OCI-LY7 (cell line): ENCODE results near the gene CERK. TPM values are rescaled to one million over a fixed set of nuclear protein-coding genes. Genes with fewer than 3 reads are reported as not detected.

Source experiments
- BruUV-seq: library from RNA; stranded (reverse); fragments of 400-500 nt; replicated peaks from 2 replicates; lab custom pipeline; 2021; lab: Mats Ljungman, UMichigan
- CTCF ChIA-PET: fragments of 300-600 bp; sonication (Branson Sonifier 250); formaldehyde crosslinking; loops from one replicate; lab custom pipeline; 2022; ENCODE audit warnings: antibody characterized with exemption; ENCODE audit not compliant: unreplicated experiment; lab: Charles Lee
- POLR2A ChIA-PET: fragments of 300-600 bp; sonication (Branson Sonifier 250); formaldehyde crosslinking; loops from one replicate; lab custom pipeline; 2022; ENCODE audit warnings: antibody characterized with exemption; lab: Charles Lee
- DNase-seq: peaks from one replicate; pipeline ENCODE4 v3.0.0-alpha.2; 2015; ENCODE audit warnings: low spot score
- H2AFZ ChIP-seq: fragments of 200-600 bp; sonication (generic), shearing (Covaris generic); 2 replicates; pipeline ENCODE4 v1.6.1; 2014; ENCODE audit warnings: mild to moderate bottlenecking, antibody characterized with exemption, low read length, moderate library complexity
- H3K27ac ChIP-seq: fragments of 200-600 bp; sonication (generic); 2 replicates; pipeline ENCODE4 v1.5.1; 2014; ENCODE audit warnings: mixed run types, low read depth, mild to moderate bottlenecking, moderate library complexity, low read length, inconsistent platforms; ENCODE audit not compliant: poor library complexity, severe bottlenecking
- H3K36me3 ChIP-seq: fragments of 200-600 bp; sonication (generic); 2 replicates; pipeline ENCODE4 v1.6.1; 2014; ENCODE audit warnings: mild to moderate bottlenecking, antibody characterized with exemption, low read length, moderate library complexity, mixed read lengths; ENCODE audit not compliant: insufficient read depth
- H3K4me1 ChIP-seq: fragments of 200-600 bp; sonication (generic); 2 replicates; pipeline ENCODE4 v1.5.1; 2014; ENCODE audit warnings: mild to moderate bottlenecking, low read length; ENCODE audit not compliant: insufficient read depth, poor library complexity, severe bottlenecking
- H3K4me2 ChIP-seq: fragments of 200-600 bp; sonication (generic); 2 replicates; pipeline ENCODE4 v1.6.1; 2014; ENCODE audit warnings: mild to moderate bottlenecking, low read length
- H3K4me3 ChIP-seq: fragments of 200-600 bp; sonication (generic); 2 replicates; pipeline ENCODE4 v1.5.1; 2014; ENCODE audit warnings: mild to moderate bottlenecking, low read depth, low read length; ENCODE audit not compliant: poor library complexity, severe bottlenecking
- H3K79me2 ChIP-seq: fragments of 200-600 bp; sonication (generic); 2 replicates; pipeline ENCODE4 v1.6.1; 2016; ENCODE audit warnings: low read depth, mild to moderate bottlenecking, low read length, moderate library complexity, mixed read lengths; ENCODE audit not compliant: insufficient read depth
- H3K9me2 ChIP-seq: fragments of 200-600 bp; sonication (generic); 2 replicates; pipeline ENCODE4 v1.6.1; 2016; ENCODE audit warnings: mild to moderate bottlenecking, low read length, mixed read lengths; ENCODE audit not compliant: insufficient read depth
- H3K9me3 ChIP-seq: fragments of 200-600 bp; sonication (generic); 2 replicates; pipeline ENCODE4 v1.6.1; 2014; ENCODE audit warnings: mild to moderate bottlenecking, mixed run types, low read length, mixed read lengths
- H4K20me1 ChIP-seq: fragments of 200-600 bp; sonication (generic); 2 replicates; pipeline ENCODE4 v1.6.1; 2014; ENCODE audit warnings: mild to moderate bottlenecking, antibody characterized with exemption, low read length, moderate library complexity, mixed read lengths; ENCODE audit not compliant: insufficient read depth
- CTCF ChIP-seq: fragments of 200-600 bp; sonication (generic); conservative IDR thresholded peaks from 2 replicates; pipeline ENCODE4 v1.5.1; 2014; ENCODE audit warnings: mild to moderate bottlenecking, antibody characterized with exemption, low read length, moderate library complexity, mixed read lengths
- EZH2phosphoT487 ChIP-seq: fragments of 200-600 bp; sonication (generic); IDR thresholded peaks from 2 replicates; pipeline ENCODE4 v1.6.1; 2018; ENCODE audit warnings: low read depth, borderline replicate concordance, mild to moderate bottlenecking, mixed run types, antibody characterized with exemption, low read length, moderate library complexity, mixed read lengths
- intact Hi-C: fragments of 100-400 bp; cut with micrococcal nuclease; formaldehyde crosslinking; loops from one replicate; pipeline ENCODE4 v1.10.0; 2022; ENCODE audit not compliant: unreplicated experiment
- total RNA-seq, 2 experiments: library from RNA; depleted of rRNA in 1 of 2; stranded (reverse); fragments of >200 nt in 1 of 2; shearing (Covaris generic) in 1 of 2; gene quantifications; 2 replicates each; pipeline ENCODE4 v1.2.3, GENCODE V29; 2014 to 2022

The CERK gene
- total RNA-seq, 2 experiments from 2014 or later: 36.6 to 48.1 TPM

- intact Hi-C loops: loop anchor here (1.0 to 10.0 kb wide), 5 partner anchors 53 to 121 kb away; partner anchors contain the start of gene CERK
- Histone ChIP-seq H2AFZ (no peak overlapping the region), H3K79me2 (no peaks in the 10 kb centered on the region), H3K36me3 (peaks cover 9% of the 10 kb centered on the region; the same call in 1 of the 2 replicates), H3K27ac (peak overlapping the region; percentile 84), H3K9me2 (no peaks in the 10 kb centered on the region), H3K4me3 (peak overlapping the region; percentile 30), H3K9me3 (no peaks in the 10 kb centered on the region), H3K4me2 (peak overlapping the region; percentile 68), H3K4me1 (peaks cover 36% of the 10 kb centered on the region), H4K20me1 (peaks cover 5% of the 10 kb centered on the region; the same call in 1 of the 2 replicates)
- DNase-seq: peak; percentile 93
- TSS peak; percentile 83 for BruUV-seq
- POLR2A ChIA-PET: interaction anchor here (0.7 kb wide), 1 partner anchor 168 kb away, joined by 3 read pairs; no protein-coding TSS in a partner anchor
- TF ChIP-seq CTCF: no peak
- no peak for TF ChIP-seq EZH2phosphoT487
- CTCF ChIA-PET: no interaction called here
Measured at GRCh38 chr22:46684706-46685105, 53.3 kb downstream of the CERK start.

- H3K9me3 ChIP-seq: no peaks in the 10 kb centered on the region
- BruUV-seq: no TSS peak
- CTCF ChIA-PET: no interaction called here
- no peak overlapping the region for H2AFZ ChIP-seq
- POLR2A ChIA-PET: no interaction called here
- intact Hi-C loops: loop anchor here (5.0 to 10.0 kb wide), 3 partner anchors 55 to 113 kb away; partner anchors contain the start of gene CERK
- H3K27ac ChIP-seq: no peak overlapping the region
- H3K36me3 ChIP-seq: peaks cover 18% of the 10 kb centered on the region; the same call in 1 of the 2 replicates
- TF ChIP-seq CTCF (no peak), EZH2phosphoT487 (no peak)
- no peak for DNase-seq
- H4K20me1 ChIP-seq: peaks cover 5% of the 10 kb centered on the region; the same call in 1 of the 2 replicates
- H3K4me1 ChIP-seq: peaks cover 36% of the 10 kb centered on the region
- H3K4me2 ChIP-seq: no peak overlapping the region
- H3K9me2 ChIP-seq: no peaks in the 10 kb centered on the region
- H3K79me2 ChIP-seq: no peaks in the 10 kb centered on the region
- no peak overlapping the region for H3K4me3 ChIP-seq
Measured at GRCh38 chr22:46682011-46682731, 55.9 kb downstream of the CERK start.

- Histone ChIP-seq H3K79me2 (no peaks in the 10 kb centered on the region), H3K4me3 (no peak overlapping the region), H3K4me2 (no peak overlapping the region), H3K27ac (no peak overlapping the region), H2AFZ (no peak overlapping the region), H3K9me2 (no peaks in the 10 kb centered on the region), H4K20me1 (peaks cover 5% of the 10 kb centered on the region; the same call in 1 of the 2 replicates), H3K9me3 (no peaks in the 10 kb centered on the region), H3K4me1 (peaks cover 32% of the 10 kb centered on the region), H3K36me3 (peaks cover 16% of the 10 kb centered on the region; the same call in 1 of the 2 replicates)
- TF ChIP-seq EZH2phosphoT487 (no peak), CTCF (peak; percentile 69)
- DNase-seq: peak; percentile 40
- no TSS peak for BruUV-seq
- intact Hi-C loops: loop anchor here (5.0 to 10.0 kb wide), 3 partner anchors 56 to 114 kb away; partner anchors contain the start of gene CERK
- CTCF ChIA-PET: no interaction called here
- POLR2A ChIA-PET: no interaction called here
Measured at GRCh38 chr22:46681010-46681409, 57.0 kb downstream of the CERK start.
